Pancreas (tissue), 10 donors: ENCODE results near the gene ASTL. TPM values are rescaled to one million over a fixed set of nuclear protein-coding genes. Genes with fewer than 3 reads are reported as not detected.

Source experiments
- ATAC-seq, 4 donors: fragments of 200-7000 bp; cut with Tn5 transposase; one replicate each; pipeline versions ENCODE4 v1.8.0 to v1.9.1; 2020; ENCODE audit warnings: mild to moderate bottlenecking in 4 of 4, moderate library complexity in 4 of 4
- DNase-seq, 6 donors: peaks; one replicate each; pipeline ENCODE4 v3.0.0-alpha.2; 2020
- FAIRE-seq: peaks from 2 replicates; lab custom pipeline; 2012; peaks lifted over from hg19 to GRCh38; lab: Jason Lieb, UNC
- H3K27ac ChIP-seq, 4 donors: fragments of 200-600 bp; sonication (generic); 1 replicate in 3 of 4; 2 replicates in 1 of 4; pipeline versions ENCODE4 v1.5.0 to v1.8.0; 2020
- H3K27me3 ChIP-seq, 4 donors: fragments of 200-600 bp; one replicate each; pipeline ENCODE4 v1.8.0; 2021
- H3K36me3 ChIP-seq, 3 donors: fragments of 200-600 bp; sonication (generic) in 1 of 3; one replicate each; pipeline versions ENCODE4 v1.5.0 to v1.8.0; 2020 to 2021
- H3K4me1 ChIP-seq, 3 donors: fragments of 200-600 bp; one replicate each; pipeline ENCODE4 v1.8.0; 2021
- H3K4me3 ChIP-seq, 4 donors: fragments of 200-600 bp; sonication (generic) in 2 of 4; one replicate each; pipeline versions ENCODE4 v1.5.0 to v1.8.0; 2020 to 2021
- H3K9me3 ChIP-seq, 4 donors: fragments of 200-600 bp; one replicate each; pipeline ENCODE4 v1.8.0; 2021
- CTCF ChIP-seq, 4 donors: fragments of 200-600 bp; sonication (generic) in 3 of 4; IDR thresholded peaks; one replicate each; pipeline versions ENCODE4 v1.5.0 to v1.8.0; 2021; ENCODE audit warnings: antibody characterized with exemption in 4 of 4
- WGBS, 2 donors: extraction: QIAGEN DNeasy Blood & Tissue Kit; methylation state at CpG; one replicate each; pipeline ENCODE4 v1.1.7; 2013; 5-methylcytosine and 5-hydroxymethylcytosine counted together
- intact Hi-C, 3 donors: fragments of 100-400 bp; cut with DNase I; formaldehyde crosslinking; loops; one replicate each; pipeline versions ENCODE4 v1.11.1 to v1.14.2; 2022
- polyA plus RNA-seq, 2 donors: library from polyadenylated mRNA; stranded (reverse); fragments of 200-250 nt; gene quantifications; one replicate each; pipeline ENCODE4 v1.2.3, GENCODE V29; 2013
- total RNA-seq, 6 donors: library from RNA; stranded (reverse); fragmentation: NEBNext Ultra II Directional in 4 of 6; extraction: Animal tissue kit (Norgen Biotek cat#: 25700) in 4 of 6; gene quantifications; one replicate each; pipeline versions ENCODE4 v1.2.1 to v1.2.4, GENCODE V29; 2021 to 2023
- donor health status: healthy with polysubstance abuse.
- donor health status: DM: no; HTN: no; CAD: no; lungs with moderate emphysema.
- donor health status: DM: no; HTN: no; CAD: no.
- donor health status: control.
- donor health status: control.
- donor health status: Bipolar disorder and iron deficiency.
- donor health status: DM: yes; HTN: yes; CAD: no.
- donor health status: DM: no; HTN: no; CAD: no.
- donor health status: DM: no; HTN: no; CAD: no.
- donor health status: DM: yes; HTN: yes; CAD: no.

The ASTL gene
- total and polyA plus RNA-seq, 8 donors = 0.14 TPM; not detected in 7

- no peak overlapping the region for H3K27ac ChIP-seq
- H3K4me3 ChIP-seq = no peak overlapping the region
- WGBS, 2 donors = 78 to 80% methylated on average over 13 of the region's 13 CpGs
- H3K9me3 ChIP-seq = no peaks in the 10 kb centered on the region
- H3K36me3 ChIP-seq = no peaks in the 10 kb centered on the region
- no peak for TF ChIP-seq CTCF (IDR thresholded peaks at IDR 0.05)
- FAIRE-seq (no peak), ATAC-seq (no peak), DNase-seq (peak in 2 of 6 donors; percentile 11 to 35)
- no peaks in the 10 kb centered on the region for H3K27me3 ChIP-seq
- intact Hi-C loops = no loop called here
- H3K4me1 ChIP-seq = no peaks in the 10 kb centered on the region
Observed at GRCh38 chr2:96110621-96111256, 27.6 kb downstream of the ASTL start.

GRCh38 chr2:96109931-96110511 is 28.3 kb downstream of the ASTL start:
- ATAC-seq (no peak), FAIRE-seq (no peak), DNase-seq (peak in 2 of 6 donors; percentile 6 to 41)
- Histone ChIP-seq H3K27ac (no peak overlapping the region), H3K36me3 (no peaks in the 10 kb centered on the region), H3K9me3 (no peaks in the 10 kb centered on the region), H3K4me3 (no peak overlapping the region), H3K4me1 (no peaks in the 10 kb centered on the region), H3K27me3 (no peaks in the 10 kb centered on the region)
- WGBS, 2 donors = 80 to 81% methylated on average over 3 of the region's 3 CpGs
- no peak for TF ChIP-seq CTCF (IDR thresholded peaks at IDR 0.05)
- intact Hi-C loops = no loop called here

- Histone ChIP-seq H3K4me1 (no peaks in the 10 kb centered on the region), H3K4me3 (no peak overlapping the region), H3K27me3 (no peaks in the 10 kb centered on the region), H3K9me3 (no peaks in the 10 kb centered on the region), H3K27ac (no peak overlapping the region), H3K36me3 (no peaks in the 10 kb centered on the region)
- ATAC-seq (no peak), FAIRE-seq (no peak), DNase-seq (peak in 1 of 6 donors; percentile 22)
- intact Hi-C loops = no loop called here
- TF ChIP-seq CTCF (IDR thresholded peaks at IDR 0.05) = no peak
- WGBS, 2 donors = 64% methylated on average over 3 of the region's 3 CpGs
Observed at GRCh38 chr2:96109361-96109680, 29.0 kb downstream of the ASTL start.

- Histone ChIP-seq H3K27me3 (no peaks in the 10 kb centered on the region), H3K36me3 (no peaks in the 10 kb centered on the region), H3K27ac (no peak overlapping the region), H3K9me3 (no peaks in the 10 kb centered on the region), H3K4me1 (no peaks in the 10 kb centered on the region), H3K4me3 (no peak overlapping the region)
- DNase-seq = peak in 3 of 6 donors; percentile 7 to 51 (median 46)
- no peak for FAIRE-seq
- WGBS, 2 donors = 48 to 62% methylated on average over 17 of the region's 17 CpGs
- intact Hi-C loops = no loop called here
- TF ChIP-seq CTCF (IDR thresholded peaks at IDR 0.05) = no peak
- peak in 1 of 4 donors; percentile 21 for ATAC-seq
Observed at GRCh38 chr2:96108541-96109360, 29.6 kb downstream of the ASTL start.
